Testis (tissue), 2 donors: ENCODE measurements around the gene IER5.

Source experiments
- CTCF ChIP-seq, 3 experiments: fragments of 450-650 bp in 2 of 3; fragments of 200-600 bp in 1 of 3; sonication (generic) in 1 of 3; IDR thresholded peaks; one replicate each; pipeline ENCODE4 v1.5.1; 2016 to 2019; ENCODE audit warnings: antibody characterized with exemption in 3 of 3, mild to moderate bottlenecking in 2 of 3, moderate library complexity in 1 of 3
- POLR2A ChIP-seq: fragments of 450-650 bp; IDR thresholded peaks from one replicate; pipeline ENCODE4 v1.6.1; 2017; ENCODE audit warnings: antibody characterized with exemption, mild to moderate bottlenecking, moderate library complexity

GRCh38 chr1:181140891-181141290 is 52.4 kb downstream of the IER5 start:
- TF ChIP-seq CTCF (IDR thresholded peaks at IDR 0.05), result no peak
- no peak for TF ChIP-seq POLR2A
